GM19397 (cell line): ENCODE measurements around the gene RNMT.
"Not testable (repeated sequence)": the region's sequence is repeated elsewhere in the genome, so short reads cannot be mapped to it uniquely, and the experiment has no call there.

ENCODE experiments used
- ATAC-seq: cut with Tn5 transposase; IDR thresholded peaks from one replicate; pipeline ENCODE4 v1.9.1; 2021; ENCODE audit warnings: mild to moderate bottlenecking, moderate library complexity; ENCODE audit not compliant: unreplicated experiment

The RNMT gene

GRCh38 chr18:13730481-13730880, 4.0 kb downstream of the RNMT start:
- ATAC-seq = no peak

- ATAC-seq = no peak
Measured at GRCh38 chr18:13735681-13736080, 9.2 kb downstream of the RNMT start.

GRCh38 chr18:13745696-13746095, 19.2 kb downstream of the RNMT start:
- no peak for ATAC-seq

DNA sequence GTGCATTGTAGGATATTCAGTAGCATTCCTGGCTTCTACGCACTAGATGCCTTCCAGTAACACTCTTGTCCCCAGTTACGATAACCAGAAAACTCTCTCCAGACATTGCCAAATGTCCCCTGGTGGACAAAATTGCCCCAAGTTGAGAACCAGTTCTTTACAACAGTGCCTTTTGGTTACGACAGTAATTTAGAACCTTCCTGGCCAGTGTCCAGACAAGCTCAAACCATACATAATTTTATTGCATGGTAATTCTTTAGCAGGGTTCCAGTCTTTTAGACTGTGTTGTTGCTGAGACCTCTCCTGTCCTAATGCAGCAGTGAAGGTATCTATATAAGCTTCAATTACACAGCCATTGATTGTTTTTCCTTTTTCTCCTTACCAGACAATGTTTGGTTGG, 20.2 kb downstream of the RNMT start:
- no peak for ATAC-seq

GRCh38 chr18:13751599-13751998, 25.1 kb downstream of the RNMT start:
- ATAC-seq = not testable (repeated sequence)

GRCh38 chr18:13756261-13756660, 29.8 kb downstream of the RNMT start:
- ATAC-seq = no peak

- ATAC-seq = no peak
Measured at GRCh38 chr18:13756671-13757070, 30.2 kb downstream of the RNMT start.

- no peak for ATAC-seq
Measured at GRCh38 chr18:13758622-13759021, 32.1 kb downstream of the RNMT start.

- no peak for ATAC-seq
Measured at GRCh38 chr18:13760047-13760446, 33.6 kb downstream of the RNMT start.

DNA sequence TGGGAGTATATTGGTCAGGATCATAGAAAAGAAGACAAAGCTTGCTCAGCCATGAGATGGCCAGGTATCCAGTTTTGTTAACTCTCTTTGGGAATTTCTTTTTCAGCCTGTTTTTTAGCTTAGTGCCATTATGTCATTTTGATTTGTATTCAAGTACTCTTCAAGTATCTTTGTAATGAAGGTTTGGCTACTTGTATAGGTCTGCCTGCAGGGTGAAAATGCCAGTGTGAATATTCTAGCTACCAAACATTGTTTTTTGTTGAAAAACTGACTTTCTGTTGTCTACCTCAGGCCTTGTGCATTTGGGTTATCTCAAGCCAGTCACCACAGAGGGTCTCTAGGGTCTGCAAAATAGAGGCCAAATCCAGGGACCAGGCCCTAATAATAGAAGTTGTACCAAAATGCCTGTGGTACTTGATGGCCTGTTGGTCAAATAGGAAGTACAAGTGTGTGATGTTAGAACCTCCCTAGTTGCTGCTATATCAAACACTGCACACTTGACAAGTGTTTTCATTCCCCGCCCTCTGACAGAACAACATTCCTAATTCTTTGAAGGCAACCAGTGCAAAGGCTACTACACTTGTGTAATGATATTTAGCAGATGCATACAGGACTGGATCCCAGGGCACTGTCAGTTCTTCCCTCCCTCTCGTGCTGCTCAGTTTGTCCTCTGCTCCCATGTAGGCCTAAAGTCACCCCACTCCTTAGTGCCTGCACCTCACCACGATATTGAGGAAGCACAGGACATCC, 36.4 kb downstream of the RNMT start:
- no peak for ATAC-seq

DNA sequence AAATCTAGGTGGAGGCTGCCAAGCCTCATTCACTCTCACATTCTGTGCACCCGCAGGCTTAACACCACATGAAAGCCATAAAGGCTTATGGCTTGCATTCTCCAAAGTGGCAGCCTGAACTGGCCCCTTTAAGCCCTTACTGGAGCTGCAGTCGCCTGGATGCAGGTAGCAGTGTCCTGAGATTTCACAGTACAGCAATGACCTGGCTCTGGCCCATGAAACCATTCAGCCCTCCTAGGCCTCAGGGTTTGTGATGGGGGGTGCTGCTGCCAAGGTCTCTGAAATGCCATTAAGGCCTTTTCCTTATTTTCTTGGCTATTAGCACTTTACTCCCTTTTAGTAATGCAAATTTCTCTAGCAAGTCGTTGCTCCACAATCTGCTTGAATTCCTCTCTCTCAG, 48.6 kb downstream of the RNMT start:
- ATAC-seq = no peak

- ATAC-seq = no peak
Measured at GRCh38 chr18:13791181-13791580, 64.7 kb downstream of the RNMT start.

- ATAC-seq = no peak
Measured at GRCh38 chr18:13793819-13794218, 67.3 kb downstream of the RNMT start.

- no peak for ATAC-seq
Measured at GRCh38 chr18:13796515-13796914, 70.0 kb downstream of the RNMT start.

DNA sequence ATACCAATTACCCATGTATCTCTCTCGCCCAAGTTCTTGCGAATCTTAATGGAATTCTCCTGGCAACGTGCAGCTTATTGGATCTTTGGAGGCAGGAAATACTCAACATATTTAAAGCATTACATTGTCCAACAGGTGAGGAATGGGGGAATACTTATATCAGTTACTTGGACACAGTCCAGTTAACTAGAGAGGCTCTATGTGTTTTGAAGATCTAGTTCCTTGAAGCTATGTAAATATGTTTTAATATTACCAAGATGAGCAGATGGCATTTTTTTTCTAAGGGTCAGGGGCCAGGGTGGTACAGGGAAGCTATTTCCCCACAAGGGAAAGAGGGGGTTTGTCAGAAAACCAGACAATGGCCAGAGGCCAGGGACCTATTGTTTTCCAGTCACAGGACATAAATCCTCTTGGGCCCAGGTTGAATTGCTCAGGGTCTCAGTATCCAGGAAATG, 70.7 kb downstream of the RNMT start:
- ATAC-seq = no peak

- ATAC-seq = no peak
Measured at GRCh38 chr18:13799396-13799795, 72.9 kb downstream of the RNMT start.

DNA sequence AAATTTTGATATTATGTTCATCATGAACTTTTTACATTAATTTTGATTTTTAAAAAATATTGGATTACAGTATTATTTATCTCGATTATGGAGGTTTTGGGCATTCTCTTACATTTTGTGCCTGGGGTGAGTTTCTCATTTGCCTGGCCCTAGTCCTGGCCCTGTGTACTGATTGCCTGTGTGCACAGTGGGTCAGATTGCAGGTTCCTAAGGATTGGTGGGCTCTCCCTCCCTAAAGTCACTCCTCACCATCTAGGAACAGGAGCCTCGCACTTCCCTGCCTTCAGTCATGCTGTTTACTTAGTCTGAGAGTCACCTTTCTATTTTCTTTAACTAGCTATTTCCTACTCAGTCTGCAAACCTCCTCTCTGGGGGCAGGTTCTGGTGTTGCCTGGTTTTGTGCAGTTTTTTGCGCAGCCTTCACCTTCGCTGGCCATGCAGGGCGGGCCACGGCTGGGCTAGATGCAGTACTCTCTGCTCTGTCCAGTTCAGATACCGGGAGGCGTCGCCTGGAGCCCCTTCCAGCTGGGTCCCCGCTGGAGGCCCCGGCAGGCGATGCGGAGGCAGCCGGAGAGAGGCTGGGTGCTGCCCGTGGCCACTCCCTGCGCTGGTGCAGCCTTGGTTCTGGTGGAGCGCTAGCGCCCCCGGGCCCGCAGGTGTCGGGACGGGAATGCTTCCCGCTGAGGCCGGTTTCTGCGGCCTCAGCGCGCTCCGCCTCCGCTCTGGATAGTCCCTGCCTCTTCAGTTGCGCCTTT, 74.2 kb downstream of the RNMT start:
- no peak for ATAC-seq

GRCh38 chr18:13801260-13801601, 74.8 kb downstream of the RNMT start:
- ATAC-seq = no peak

GRCh38 chr18:13804305-13804704, 77.8 kb downstream of the RNMT start:
- no peak for ATAC-seq

DNA sequence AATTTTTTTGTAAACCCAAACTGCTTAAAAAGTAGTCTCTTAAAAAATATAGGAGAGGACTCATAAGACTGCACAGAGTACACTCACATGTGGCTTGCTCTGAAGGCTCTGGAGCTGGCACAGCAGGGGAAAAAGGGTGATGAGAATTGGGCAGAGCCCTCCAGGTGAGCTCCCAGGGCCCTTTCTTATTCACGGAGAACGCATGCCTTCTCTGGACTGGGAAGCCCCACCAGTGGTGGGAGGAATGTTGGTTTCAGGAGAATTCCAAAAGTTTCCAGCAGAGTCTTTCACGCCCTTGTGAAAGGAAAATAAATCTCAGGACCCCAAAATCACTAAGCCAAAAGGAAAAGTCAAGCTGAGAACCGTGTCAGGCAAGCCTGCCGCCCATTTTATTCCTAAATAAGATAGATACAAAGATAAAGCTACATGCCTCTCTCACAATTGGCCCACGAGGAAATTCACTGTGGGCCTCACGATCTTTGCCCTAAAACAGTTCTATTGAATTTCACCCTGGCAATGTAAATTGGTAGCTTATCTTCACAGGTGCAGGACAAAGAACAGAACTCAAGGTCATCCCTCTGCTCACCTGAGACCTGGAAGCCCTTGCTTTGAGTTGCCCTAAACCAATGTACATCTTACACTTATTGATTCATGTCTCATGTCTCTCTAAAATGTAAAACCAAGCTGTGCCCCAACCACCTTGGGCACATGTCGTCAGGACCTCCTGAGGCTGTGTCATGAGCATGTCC, 82.0 kb downstream of the RNMT start:
- no peak for ATAC-seq

DNA sequence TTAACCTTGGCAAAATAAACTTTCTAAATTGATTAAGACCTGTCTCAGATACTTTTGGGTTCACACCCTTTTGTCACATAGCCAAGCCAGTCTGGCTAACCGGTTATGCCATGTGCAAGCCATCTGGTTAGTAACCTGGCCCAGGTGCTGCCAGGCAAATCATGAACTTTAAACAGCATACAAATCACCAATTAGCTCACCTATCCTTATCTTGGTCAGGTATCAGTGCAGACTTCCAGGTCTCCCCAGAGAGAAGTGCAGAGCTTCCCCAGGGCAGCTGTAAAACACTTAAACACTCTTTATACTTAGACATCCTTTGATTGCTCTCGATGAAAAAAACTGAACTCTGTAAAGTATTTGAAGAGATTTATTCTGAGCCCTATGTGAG, 82.6 kb downstream of the RNMT start:
- no peak for ATAC-seq
